Measurements from ENCODE around the gene KCNAB2. TPM values are rescaled to one million over a fixed set of nuclear protein-coding genes. Genes with fewer than 3 reads are reported as not detected.

Gene KCNAB2
- total and polyA plus RNA-seq, 2 experiments from 2014 or later, result 3.9 to 4.8 TPM

GRCh38 chr1:6029351-6029750, 16.3 kb upstream of the KCNAB2 start:
- Histone ChIP-seq H3K4me2 (ENCODE audit: unreplicated experiment) (no peak overlapping the region), H3K4me1 (ENCODE audit: insufficient read depth) (no peaks in the 10 kb centered on the region), H4K20me1 (ENCODE audit: insufficient read depth) (no peaks in the 10 kb centered on the region), H3F3A (ENCODE audit: insufficient read depth) (no peaks in the 10 kb centered on the region), H3K9ac (no peak overlapping the region), H3K4me3 (no peak overlapping the region), H3K27ac (no peak overlapping the region), H3K27me3 (replicated peaks; ENCODE audit: insufficient read depth) (no peaks in the 10 kb centered on the region), H3K36me3 (ENCODE audit: low read depth) (no peaks in the 10 kb centered on the region), H3K79me2 (ENCODE audit: insufficient read depth) (no peaks in the 10 kb centered on the region), H3K9me3 (ENCODE audit: low read depth) (no peaks in the 10 kb centered on the region), H3K9me2 (ENCODE audit: insufficient read depth) (no peaks in the 10 kb centered on the region), H2AFZ (no peak overlapping the region)
- no peak for TF ChIP-seq EZH2 (IDR thresholded peaks at IDR 0.05; ENCODE audit: insufficient read depth, poor library complexity, severe bottlenecking)
- no peak for TF ChIP-seq EZH2phosphoT487 (IDR thresholded peaks at IDR 0.05; ENCODE audit: insufficient read depth, low read depth)
- no peak for DNase-seq
- 85 to 88% methylated on average over 5 of the region's 5 CpGs for WGBS, 2 experiments (ENCODE audit: low coverage in 1 of 2, low lambda C conversion rate in 2 of 2, missing lambda C conversion rate in 2 of 2)
- in situ Hi-C loops (cut with MboI), result no loop called here

- Histone ChIP-seq H3K79me2 (ENCODE audit: insufficient read depth) (no peaks in the 10 kb centered on the region), H3K9ac (no peak overlapping the region), H3K4me3 (no peak overlapping the region), H3K4me1 (ENCODE audit: insufficient read depth) (no peaks in the 10 kb centered on the region), H3K4me2 (ENCODE audit: unreplicated experiment) (no peak overlapping the region), H3F3A (ENCODE audit: insufficient read depth) (no peaks in the 10 kb centered on the region), H3K27me3 (replicated peaks; ENCODE audit: insufficient read depth) (no peaks in the 10 kb centered on the region), H3K36me3 (ENCODE audit: low read depth) (no peaks in the 10 kb centered on the region), H3K9me3 (ENCODE audit: low read depth) (no peaks in the 10 kb centered on the region), H4K20me1 (ENCODE audit: insufficient read depth) (no peaks in the 10 kb centered on the region), H3K9me2 (ENCODE audit: insufficient read depth) (no peaks in the 10 kb centered on the region), H2AFZ (no peak overlapping the region), H3K27ac (no peak overlapping the region)
- DNase-seq, result no peak
- WGBS, 2 experiments (ENCODE audit: low coverage in 1 of 2, low lambda C conversion rate in 2 of 2, missing lambda C conversion rate in 2 of 2), result 94 to 96% methylated on average over 7 of the region's 7 CpGs
- no peak for TF ChIP-seq EZH2 (IDR thresholded peaks at IDR 0.05; ENCODE audit: insufficient read depth, poor library complexity, severe bottlenecking)
- no peak for TF ChIP-seq EZH2phosphoT487 (IDR thresholded peaks at IDR 0.05; ENCODE audit: insufficient read depth, low read depth)
- in situ Hi-C loops (cut with MboI), result no loop called here
Measured at GRCh38 chr1:6030132-6030531, 15.6 kb upstream of the KCNAB2 start.

GRCh38 chr1:6030547-6031261, 15.0 kb upstream of the KCNAB2 start:
- Histone ChIP-seq H3K4me1 (ENCODE audit: insufficient read depth) (no peaks in the 10 kb centered on the region), H3K27ac (no peak overlapping the region), H3K4me3 (no peak overlapping the region), H3K9ac (no peak overlapping the region), H3K36me3 (ENCODE audit: low read depth) (no peaks in the 10 kb centered on the region), H4K20me1 (ENCODE audit: insufficient read depth) (no peaks in the 10 kb centered on the region), H2AFZ (no peak overlapping the region), H3K27me3 (replicated peaks; ENCODE audit: insufficient read depth) (no peaks in the 10 kb centered on the region), H3F3A (ENCODE audit: insufficient read depth) (no peaks in the 10 kb centered on the region), H3K9me3 (ENCODE audit: low read depth) (no peaks in the 10 kb centered on the region), H3K9me2 (ENCODE audit: insufficient read depth) (no peaks in the 10 kb centered on the region), H3K79me2 (ENCODE audit: insufficient read depth) (no peaks in the 10 kb centered on the region), H3K4me2 (ENCODE audit: unreplicated experiment) (no peak overlapping the region)
- 72 to 79% methylated on average over 2 of the region's 2 CpGs for WGBS, 2 experiments (ENCODE audit: low coverage in 1 of 2, low lambda C conversion rate in 2 of 2, missing lambda C conversion rate in 2 of 2)
- TF ChIP-seq EZH2phosphoT487 (IDR thresholded peaks at IDR 0.05; ENCODE audit: insufficient read depth, low read depth), result no peak
- TF ChIP-seq EZH2 (IDR thresholded peaks at IDR 0.05; ENCODE audit: insufficient read depth, poor library complexity, severe bottlenecking), result no peak
- no peak for DNase-seq
- in situ Hi-C loops (cut with MboI), result no loop called here

- no peaks in the 10 kb centered on the region for H3K36me3 ChIP-seq (ENCODE audit: low read depth)
- H4K20me1 ChIP-seq (ENCODE audit: insufficient read depth), result no peaks in the 10 kb centered on the region
- WGBS, 2 experiments (ENCODE audit: low coverage in 1 of 2, low lambda C conversion rate in 2 of 2, missing lambda C conversion rate in 2 of 2), result 73 to 76% methylated on average over 8 of the region's 8 CpGs
- no peak overlapping the region for H3K4me2 ChIP-seq (ENCODE audit: unreplicated experiment)
- no peaks in the 10 kb centered on the region for H3K79me2 ChIP-seq (ENCODE audit: insufficient read depth)
- H3K27me3 ChIP-seq (replicated peaks; ENCODE audit: insufficient read depth), result no peaks in the 10 kb centered on the region
- no peaks in the 10 kb centered on the region for H3K9me2 ChIP-seq (ENCODE audit: insufficient read depth)
- no peak overlapping the region for H3K27ac ChIP-seq
- H3K4me1 ChIP-seq (ENCODE audit: insufficient read depth), result peaks cover 4% of the 10 kb centered on the region; the same call in 1 of the 2 replicates
- H3K9ac ChIP-seq, result no peak overlapping the region
- H3F3A ChIP-seq (ENCODE audit: insufficient read depth), result no peaks in the 10 kb centered on the region
- no peak overlapping the region for H2AFZ ChIP-seq
- in situ Hi-C loops (cut with MboI), result no loop called here
- no peak for TF ChIP-seq EZH2 (IDR thresholded peaks at IDR 0.05; ENCODE audit: insufficient read depth, poor library complexity, severe bottlenecking)
- TF ChIP-seq EZH2phosphoT487 (IDR thresholded peaks at IDR 0.05; ENCODE audit: insufficient read depth, low read depth), result no peak
- DNase-seq, result no peak
- H3K4me3 ChIP-seq, result no peak overlapping the region
- H3K9me3 ChIP-seq (ENCODE audit: low read depth), result no peaks in the 10 kb centered on the region
Measured at GRCh38 chr1:6033124-6033523, 12.6 kb upstream of the KCNAB2 start.

Measured in GM23248 (cell line).